H4 (cell line): Measurements from ENCODE around the gene C6orf62. TPM values are rescaled to one million over a fixed set of nuclear protein-coding genes. Genes with fewer than 3 reads are reported as not detected.
A peak's percentile ranks its signal among the peaks of the same experiment; 100 is the strongest.
"Not testable (repeated sequence)": the region's sequence is repeated elsewhere in the genome, so short reads cannot be mapped to it uniquely, and the experiment has no call there.

Source experiments
- DNase-seq: peaks from one replicate; pipeline ENCODE4 v3.0.0-alpha.2; 2015; ENCODE audit warnings: low spot score
- total RNA-seq: library from RNA; depleted of rRNA; stranded (reverse); fragments of >200 nt; shearing (Covaris generic); gene quantifications from 2 replicates; pipeline ENCODE4 v1.2.3, GENCODE V29; 2014; rRNA removed

The C6orf62 gene
- total RNA-seq: 115 and 120 TPM in 2 replicates

DNA sequence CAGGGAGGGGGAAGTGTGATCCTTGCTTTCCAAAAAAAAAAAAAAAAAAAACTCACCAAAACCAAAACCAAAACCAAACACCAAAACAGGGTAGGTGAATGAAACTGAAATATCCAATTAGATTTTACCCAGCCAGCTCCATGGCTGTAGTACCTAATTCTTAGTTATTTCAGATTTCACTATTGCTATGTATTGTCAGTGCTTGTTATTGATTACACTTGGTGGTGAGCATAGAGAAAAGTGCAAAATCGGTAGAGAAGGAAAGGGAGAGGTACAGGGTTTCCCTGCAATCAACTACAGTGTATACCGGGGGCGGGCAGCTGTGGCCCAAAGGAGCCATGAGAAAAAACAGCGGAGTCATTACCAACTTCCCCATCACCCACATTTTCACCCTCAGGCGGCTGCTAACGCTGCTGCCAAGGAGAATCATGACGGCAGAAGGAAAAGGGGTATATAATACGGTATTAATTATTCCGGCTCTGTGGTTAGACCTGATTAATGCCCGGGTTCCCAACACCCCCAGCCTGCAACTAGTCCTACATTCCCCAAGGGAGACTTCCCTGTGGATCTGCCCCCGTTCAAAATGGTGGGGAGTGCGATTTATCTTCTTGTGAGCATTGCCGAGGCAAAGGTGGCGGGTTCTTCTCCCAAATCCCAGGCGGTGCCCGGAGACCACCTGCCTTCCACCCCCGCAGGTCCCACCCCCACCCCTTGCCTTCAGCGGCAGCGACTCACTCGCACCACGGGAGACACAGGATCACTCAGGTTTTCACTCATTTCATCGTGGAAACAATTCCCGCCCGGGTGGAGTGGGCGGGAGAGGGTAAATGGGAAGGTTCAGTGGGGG is at the start of gene C6orf62:
C6orf62 (minus strand) TSS at position 30 of the 847 bp plus-strand sequence. CDS start 486 bp downstream, outside the sequence.
- peak; percentile 12 for DNase-seq

DNA sequence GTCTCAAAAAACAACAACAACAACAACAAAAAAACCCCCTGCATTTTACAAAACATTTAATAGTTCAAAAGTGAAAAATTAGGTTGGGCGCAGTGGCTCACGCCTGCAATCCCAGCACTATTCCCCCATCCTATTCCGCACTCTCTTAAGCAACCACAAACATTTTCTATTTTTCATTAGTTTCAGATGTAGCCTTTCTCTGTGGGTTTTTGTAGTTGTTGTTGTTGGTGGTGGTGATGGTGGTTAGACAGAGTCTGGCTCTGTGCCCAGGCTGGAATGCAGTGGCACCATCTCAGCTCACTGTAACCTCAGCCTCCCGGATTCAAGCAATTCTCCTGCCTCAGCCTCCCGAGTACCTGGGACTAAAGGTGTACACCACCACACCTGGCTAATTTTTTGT is 49.4 kb upstream of the C6orf62 start:
- peak; percentile 54 for DNase-seq

DNA sequence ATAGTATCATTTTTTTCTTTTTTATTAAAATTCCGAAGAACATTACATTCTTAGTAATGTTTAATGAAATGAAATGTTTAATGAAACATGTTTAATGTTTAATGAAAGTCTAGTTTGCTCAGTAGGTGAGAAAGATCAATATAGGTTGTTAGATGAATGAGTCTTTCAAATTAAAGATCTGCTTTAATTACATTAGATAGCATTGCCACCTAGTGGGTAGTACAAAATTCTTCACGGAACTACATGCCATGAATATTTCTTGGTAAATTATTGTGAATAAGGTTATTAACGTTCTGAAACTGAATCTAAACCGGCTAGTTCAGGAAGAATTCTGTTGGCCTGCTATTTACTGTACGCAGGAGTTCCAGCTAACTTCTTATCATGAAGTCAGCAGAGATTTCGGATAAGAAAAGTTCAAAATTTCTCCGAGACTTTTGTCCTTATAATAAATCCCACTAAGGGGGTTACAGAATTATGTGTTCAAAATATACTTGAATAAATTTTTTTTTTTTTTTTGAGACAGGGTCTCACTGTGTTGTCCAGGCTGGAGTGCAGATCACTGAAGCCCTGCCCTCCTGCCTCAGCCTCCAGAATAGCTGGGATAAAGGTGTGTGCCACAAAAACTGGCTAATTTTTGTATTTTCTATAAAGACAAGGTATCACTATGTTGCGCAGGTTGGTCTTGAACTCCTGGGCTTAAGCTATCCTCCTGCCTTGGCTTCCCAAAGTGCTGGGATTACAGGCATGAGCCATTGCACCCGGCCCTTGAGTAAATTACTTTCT is 47.9 kb upstream of the C6orf62 start:
- peak; percentile 35 for DNase-seq

DNA sequence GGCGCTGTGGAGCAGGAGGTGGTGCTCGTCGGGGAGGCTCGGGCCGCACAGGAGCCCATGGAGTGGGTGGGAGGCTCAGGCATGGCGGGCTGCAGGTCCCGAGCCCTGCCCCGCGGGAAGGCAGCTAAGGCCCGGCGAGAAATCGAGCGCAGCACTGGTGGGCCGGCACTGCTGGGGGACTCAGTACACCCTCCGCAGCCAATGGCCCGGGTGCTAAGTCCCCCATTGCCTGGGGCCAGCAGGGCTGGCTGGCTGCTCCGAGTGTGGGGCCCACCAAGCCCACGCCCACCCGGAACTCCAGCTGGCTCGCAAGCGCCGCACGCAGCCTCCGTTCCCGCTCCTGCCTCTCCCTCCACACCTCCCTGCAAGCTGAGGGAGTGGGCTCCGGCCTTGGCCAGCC is 47.0 kb upstream of the C6orf62 start:
- not testable (repeated sequence) for DNase-seq

DNA sequence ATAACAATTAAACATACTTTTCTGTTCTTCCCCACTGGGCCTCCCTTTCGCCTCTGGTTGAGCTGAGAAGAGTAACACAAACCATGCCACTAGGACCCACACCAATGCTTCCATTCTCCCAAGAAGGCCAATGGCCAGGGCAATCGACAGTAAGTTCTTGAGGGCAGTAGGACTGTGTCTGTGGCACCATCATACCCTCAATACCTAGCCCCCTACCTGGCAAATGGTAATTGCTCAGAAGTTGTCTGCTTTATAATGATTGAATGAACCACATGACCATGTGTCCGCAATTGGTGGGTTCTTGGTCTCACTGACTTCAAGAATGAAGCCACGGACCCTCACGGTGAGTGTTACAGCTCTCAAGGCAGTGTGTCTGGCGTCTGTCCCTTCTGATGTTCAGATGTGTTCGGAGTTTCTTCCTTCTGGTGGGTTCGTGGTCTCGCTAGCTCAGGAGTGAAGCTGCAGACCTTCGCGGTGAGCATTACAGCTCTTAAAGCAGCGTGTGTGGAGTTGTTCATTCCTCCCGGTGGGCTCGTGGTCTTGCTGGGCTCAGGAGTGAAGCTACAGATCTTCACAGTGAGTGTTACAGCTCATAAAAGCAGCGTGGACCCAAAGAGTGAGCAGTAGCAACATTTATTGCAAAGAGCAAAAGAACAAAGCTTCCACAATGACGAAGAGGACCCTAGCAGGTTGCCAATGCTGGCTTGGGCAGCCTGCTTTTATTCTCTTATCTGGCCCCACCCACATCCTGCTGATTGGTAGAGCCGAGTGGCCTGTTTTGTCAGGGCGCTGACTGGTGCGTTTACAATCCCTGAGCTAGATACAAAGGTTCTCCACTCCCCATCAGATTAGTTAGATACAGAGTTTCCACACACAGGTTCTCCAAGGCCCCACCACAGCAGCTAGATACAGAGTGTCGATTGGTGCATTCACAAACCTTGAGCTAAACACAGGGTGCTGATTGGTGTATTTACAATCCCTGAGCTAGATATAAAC is 46.2 kb upstream of the C6orf62 start:
- not testable (repeated sequence) for DNase-seq

DNA sequence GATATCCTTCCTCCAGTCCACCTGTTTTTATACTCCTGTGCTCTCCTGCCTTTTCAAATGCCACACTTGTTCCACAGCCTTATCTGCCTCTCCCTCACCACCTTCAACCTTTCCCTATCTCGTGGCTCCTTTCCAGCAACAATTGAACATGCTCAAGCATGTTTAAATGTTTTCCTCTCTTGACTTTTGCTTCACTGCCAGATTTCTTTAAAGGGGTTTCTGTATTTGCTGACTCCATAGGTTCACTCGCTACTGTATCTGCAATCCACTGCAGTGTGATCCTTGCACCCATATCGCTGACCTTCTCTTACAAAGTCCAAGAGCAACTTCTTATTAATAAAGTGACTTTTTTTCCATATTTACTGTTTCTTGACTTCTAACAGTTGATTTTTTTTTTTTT is 44.6 kb upstream of the C6orf62 start:
- no peak for DNase-seq

DNA sequence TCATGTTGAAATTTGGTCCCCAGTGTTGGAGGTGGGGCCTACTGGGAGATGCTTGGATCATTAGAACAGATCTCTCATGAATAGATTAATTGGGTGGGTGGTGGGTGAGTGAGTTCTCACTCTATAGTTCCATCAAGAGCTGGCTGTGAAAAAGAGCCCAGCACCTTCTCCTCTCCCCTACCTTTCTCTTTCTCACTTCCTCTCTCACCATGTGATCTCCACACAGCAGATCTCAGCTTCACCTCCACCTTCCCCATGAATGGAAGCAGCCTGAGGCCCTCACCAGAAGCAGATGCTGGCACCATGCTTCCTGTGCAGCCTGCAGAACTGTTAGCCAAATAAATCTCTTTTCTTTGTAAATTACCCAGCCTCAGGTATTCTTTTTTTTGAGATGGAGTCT is 42.9 kb upstream of the C6orf62 start:
- DNase-seq: no peak

DNA sequence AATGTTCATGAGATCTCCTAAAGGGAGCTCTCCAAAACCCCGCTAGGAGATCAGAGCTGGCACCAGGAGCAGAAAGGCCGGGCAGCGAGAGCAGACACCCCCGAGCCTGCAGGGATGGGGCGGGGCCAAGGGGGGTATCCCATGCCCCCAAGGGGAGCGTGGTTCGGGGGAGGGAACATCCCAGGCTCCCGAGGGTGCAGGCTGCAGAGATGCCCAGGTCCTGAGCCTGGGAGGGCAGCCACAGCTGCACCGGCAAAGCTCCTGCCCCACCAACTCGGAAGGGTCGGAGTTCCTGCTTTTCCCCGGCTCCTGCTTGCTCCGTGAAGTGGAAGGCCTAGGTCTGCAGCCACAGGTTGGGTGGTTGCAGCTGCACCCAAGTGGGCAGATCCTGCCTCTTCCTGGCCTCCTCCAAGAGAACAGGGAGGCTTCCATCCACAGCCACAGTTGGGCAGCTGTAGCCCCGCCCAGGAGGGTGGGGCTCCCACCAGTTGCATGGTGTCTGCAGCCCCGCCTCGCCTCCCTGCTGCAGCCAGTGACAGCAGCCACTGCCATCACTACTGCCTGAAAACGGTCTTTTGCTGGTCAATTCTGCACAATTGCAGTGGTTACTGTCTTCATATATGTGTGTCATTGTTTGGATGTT is 42.4 kb upstream of the C6orf62 start:
- no peak for DNase-seq

DNA sequence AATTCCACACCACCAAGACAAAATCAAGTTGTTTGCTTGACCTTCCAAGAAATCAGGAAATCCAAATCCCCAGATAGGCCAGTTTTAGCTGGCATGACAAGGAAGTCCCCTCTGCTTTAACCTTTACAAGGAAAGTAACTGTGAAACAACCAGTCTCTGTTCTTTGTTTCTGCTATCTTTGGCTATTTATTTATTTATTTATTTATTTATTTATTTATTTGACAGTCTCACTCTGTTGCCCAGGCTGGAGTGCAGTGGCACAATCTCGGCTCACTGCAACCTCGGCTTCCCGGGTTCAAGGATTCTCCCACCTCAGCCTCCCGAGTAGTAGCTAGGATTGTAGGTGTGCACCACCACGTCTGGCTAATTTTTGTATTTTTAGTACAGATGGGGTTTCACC is 41.3 kb upstream of the C6orf62 start:
- no peak for DNase-seq

DNA sequence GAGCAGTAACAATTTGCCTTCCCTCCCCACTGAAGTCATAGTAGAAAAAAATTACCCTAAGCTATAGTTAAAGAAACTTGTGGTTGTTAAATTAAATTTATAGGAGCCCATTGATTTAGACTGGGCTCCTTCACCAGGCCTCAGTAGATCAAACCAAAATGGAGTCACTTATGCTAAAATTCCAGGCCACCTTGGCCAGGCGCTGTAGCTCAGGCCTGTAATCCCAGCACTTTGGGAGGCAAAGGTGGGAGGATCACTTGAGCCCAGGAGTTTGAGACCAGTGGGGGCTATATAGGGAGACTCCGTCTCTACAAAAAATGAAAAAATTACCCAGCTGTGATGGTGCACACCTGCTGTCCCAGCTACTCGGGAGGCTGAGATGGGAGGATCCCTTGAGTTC is 40.8 kb upstream of the C6orf62 start:
- DNase-seq: no peak

DNA sequence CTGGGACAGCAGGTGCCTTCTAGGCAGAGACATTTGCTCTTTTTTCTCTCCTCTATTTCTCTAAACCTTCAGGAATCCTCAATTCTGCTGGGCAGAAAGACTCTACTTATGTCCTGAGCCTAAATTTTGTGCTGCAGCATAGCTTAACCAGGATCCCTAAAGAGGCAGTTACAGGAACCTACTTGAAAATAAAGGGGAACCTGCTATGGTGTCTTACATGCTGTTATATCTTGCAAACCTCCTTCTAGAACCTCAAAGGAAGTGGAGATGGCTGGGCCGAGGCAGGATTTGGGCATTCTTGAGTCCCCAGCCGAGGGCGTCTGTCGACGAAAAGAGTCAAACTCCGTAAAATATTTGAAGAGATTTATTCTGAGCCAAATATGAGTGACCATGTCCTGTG is 38.7 kb upstream of the C6orf62 start:
- DNase-seq: no peak

DNA sequence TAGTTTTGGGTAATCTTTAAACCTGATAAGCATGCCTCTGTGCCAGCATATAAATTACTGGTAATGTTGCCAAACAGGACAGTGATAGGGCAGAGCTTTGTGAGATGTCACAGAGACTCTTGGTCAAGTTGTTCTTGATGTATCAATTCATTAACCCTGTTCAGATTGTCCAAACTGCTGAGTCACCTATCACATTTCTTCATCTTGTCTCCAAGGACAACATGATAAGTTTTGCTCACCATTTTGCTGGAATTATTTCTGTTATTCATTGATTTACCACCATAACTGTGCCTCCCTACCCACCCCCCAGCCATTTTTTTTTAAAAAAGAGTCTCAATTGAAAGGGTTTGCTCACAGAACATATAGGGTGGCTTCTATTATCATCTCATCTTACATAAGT is 36.3 kb upstream of the C6orf62 start:
- DNase-seq: no peak

DNA sequence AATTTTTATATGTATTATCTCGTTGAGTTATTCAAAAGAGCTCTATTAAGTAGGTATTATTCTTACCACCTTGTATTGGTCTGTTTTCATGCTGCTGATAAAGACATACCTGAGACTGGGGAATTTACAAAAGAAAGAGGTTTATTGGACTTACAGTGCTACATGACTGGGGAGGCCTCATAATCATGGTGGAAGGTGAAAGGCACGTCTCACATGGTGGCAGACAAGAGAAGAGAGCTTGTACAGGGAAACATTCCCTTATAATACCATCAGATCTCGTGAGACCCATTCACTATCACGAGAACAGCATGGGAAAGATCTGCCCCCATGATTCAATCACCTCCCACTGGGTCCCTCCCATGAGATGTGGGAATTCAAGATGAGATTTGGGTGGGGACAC is 35.4 kb upstream of the C6orf62 start:
- DNase-seq: not testable (repeated sequence)

DNA sequence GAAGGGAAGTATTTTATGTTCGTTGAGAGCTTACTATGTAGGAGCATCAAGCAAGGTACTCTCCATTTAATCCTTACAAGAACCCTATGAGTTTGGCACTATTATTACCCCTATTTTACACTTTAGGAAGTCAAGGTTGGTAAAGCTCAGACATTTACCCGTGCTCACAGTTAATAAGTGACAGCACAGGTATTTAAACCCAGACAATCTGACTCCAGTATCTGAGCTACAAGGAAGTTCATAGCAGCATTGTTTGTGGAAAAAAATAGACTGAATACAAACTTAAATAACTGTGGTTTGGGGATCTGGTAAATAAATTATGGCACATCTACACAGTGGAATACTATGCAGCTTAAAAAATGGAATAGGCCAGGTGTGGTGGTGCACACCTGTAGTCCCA is 34.6 kb upstream of the C6orf62 start:
- no peak for DNase-seq

DNA sequence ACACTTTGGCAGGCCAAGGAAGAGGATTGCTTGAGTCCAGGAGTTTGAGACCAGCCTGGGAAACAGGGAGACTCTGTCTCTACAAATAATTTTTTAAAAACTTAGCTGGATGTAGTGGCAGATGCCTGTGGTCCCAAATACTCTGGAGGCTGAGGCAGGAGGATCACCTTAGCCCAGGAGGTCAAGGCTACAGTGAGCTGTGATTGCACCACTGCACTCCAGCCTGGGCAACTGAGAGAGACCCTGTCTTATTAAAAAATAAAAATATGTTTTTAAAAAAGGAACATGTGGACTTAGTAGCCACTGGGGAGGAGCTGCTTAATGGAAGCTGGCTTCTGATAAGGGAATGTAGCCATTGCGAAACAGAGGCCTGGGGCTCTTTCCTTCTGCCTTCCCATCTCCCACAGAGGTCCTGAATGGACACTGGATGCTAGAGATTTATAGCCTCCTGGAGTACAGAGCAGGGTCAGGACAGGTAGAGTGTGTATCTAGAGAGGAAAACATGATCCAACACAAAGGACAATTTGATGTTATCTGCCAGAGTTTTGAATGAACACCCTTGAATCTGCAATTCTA is 34.1 kb upstream of the C6orf62 start:
- DNase-seq: no peak

DNA sequence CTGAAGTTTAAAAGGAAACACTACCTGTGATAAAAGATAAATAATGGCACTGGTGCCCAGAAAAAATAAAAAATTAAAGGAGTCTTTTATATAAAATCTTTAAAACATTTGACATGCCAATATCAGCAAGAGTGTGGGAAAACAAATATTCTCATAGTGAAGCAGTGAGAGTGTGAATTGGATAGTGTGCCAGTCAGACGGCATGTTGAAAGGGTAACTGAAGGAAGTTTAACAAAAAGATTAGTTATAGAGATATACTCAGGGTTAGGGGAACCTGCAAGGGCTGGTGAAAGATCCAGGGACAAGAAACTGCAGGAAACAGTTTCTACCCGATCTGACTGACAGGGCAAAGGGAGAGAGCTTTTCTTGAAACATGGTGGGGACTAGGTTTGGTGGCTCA is 33.5 kb upstream of the C6orf62 start:
- DNase-seq: no peak

DNA sequence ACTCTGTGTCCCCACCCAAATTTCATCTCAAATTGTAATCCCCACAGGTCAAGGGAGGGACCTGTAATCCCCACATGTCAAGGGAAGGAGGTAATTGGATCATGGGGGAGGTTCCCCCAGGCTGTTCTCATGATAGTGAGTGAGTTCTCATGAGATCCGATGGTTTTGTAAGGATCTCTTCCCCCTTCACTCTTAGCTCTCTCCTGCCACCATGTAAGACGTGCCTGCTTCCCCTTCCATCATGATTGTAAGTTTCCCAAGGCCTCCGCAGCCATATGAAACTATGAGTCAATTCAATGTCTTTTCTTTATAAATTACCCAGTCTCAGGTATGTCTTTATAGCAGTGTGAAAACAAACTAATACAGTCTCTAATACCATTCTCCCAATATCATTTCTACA is 31.9 kb upstream of the C6orf62 start:
- not testable (repeated sequence) for DNase-seq

DNA sequence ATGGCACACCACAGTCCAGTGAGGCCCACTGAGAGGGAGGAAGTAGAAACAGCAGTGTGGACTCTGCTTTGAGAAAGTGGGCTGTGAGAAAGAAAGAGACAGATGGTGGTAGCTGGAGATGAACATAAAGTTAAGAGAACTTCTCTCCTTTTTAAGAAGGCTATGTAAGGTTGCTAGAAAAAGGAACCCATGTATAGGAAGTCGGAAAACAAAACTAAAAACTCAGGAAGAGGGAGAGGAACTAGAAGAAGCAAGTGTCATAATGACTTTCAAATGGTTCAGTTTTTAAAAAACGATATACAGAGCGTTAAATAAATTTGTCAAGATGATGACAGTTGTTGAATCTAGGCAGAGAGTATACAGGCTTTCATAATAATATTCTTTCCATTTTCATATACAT is 30.3 kb upstream of the C6orf62 start:
- no peak for DNase-seq

DNA sequence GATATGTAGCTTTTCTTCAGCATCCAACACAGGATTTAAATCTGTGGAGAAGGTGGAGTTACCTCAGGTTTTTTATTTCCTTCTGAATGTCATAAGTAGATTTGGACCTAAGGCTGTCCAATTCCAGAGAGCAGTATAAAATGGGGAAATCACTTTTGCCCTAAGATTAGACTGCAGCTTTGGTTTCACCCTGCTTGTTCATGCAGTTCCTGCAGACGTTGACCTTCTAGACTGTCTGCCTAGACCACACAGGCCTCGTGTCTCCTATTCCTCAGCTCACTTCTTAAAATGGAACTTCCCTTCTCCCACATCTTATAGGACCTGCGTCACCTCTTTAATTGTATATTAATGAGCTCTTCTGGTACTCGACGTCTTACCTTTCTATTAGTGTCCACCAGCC is 26.0 kb upstream of the C6orf62 start:
- no peak for DNase-seq

DNA sequence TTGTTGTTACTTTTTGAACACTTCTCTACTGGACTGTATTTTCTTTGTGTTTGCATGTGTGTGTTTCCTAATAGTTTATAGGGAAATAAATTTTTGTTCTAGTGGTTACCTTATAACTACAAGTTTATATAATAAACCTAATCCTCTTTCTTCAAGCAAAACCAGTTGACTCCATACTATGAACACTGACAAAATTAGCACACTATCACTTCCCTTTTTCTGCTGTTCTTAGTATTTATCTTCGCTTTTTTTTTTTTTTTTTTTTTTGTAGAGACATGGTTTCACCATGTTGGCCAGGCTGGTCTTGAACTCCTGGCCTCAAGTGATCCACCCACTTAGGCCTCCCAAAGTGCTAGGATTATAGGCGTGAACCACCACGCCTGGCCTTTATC is 25.0 kb upstream of the C6orf62 start:
- no peak for DNase-seq
